NCI-H2227 (cell line): ENCODE data around the gene IL1RAP.
"Not testable (repeated sequence)": the region's sequence is repeated elsewhere in the genome, so short reads cannot be mapped to it uniquely, and the experiment has no call there.

Experiments used
- DNase-seq: peaks from one replicate; lab custom pipeline; 2025; ENCODE audit not compliant: unreplicated experiment; lab: John Stamatoyannopoulos, UW

The IL1RAP gene, protein sequence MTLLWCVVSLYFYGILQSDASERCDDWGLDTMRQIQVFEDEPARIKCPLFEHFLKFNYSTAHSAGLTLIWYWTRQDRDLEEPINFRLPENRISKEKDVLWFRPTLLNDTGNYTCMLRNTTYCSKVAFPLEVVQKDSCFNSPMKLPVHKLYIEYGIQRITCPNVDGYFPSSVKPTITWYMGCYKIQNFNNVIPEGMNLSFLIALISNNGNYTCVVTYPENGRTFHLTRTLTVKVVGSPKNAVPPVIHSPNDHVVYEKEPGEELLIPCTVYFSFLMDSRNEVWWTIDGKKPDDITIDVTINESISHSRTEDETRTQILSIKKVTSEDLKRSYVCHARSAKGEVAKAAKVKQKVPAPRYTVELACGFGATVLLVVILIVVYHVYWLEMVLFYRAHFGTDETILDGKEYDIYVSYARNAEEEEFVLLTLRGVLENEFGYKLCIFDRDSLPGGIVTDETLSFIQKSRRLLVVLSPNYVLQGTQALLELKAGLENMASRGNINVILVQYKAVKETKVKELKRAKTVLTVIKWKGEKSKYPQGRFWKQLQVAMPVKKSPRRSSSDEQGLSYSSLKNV

DNA sequence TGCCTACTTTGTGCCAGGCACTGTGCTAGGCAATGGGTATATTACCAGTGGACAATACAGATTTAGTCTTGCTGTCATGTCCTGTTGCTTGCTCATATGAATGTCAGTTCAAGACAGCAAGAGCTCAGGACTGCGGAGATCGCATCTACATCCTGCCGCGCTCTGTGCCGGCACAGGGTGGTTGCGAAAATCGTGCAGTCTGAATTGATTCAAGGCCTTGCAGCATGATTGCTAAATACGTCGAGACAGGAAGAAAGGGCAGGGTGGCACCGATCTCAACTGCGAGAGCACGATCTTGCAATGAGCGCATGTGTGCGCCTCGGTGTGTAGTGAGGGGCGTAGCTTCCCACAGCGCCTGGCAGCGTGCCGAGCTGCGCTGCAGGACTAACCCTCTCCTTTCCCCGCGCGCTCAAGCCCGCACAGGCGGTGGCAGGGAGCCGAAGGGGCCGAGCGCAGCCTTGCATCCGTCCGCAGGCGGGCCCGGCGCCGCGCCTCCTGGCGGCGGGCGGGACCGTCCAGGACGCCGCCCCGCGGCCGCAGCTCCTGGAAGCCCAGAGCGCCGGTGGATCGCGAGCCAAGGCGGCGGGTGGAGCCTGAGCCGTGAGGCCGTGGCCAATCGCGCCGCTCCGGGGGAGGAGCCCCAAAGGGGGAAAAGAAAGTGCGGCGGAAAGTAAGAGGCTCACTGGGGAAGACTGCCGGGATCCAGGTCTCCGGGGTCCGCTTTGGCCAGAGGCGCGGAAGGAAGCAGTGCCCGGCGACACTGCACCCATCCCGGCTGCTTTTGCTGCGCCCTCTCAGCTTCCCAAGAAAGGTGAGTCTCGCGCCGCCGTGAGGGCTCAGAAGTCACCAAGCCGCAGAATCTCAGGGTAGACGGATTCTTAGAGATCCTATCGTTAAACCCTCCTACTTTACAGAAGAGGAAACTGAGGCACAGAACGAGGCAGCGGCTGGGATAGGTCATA is at the start of gene IL1RAP:
Gene IL1RAP (plus strand): TSS at position 677 of the 962 bp plus-strand sequence. CDS start 50,205 bp downstream, outside the sequence.
- peak; percentile 71 for DNase-seq

DNA sequence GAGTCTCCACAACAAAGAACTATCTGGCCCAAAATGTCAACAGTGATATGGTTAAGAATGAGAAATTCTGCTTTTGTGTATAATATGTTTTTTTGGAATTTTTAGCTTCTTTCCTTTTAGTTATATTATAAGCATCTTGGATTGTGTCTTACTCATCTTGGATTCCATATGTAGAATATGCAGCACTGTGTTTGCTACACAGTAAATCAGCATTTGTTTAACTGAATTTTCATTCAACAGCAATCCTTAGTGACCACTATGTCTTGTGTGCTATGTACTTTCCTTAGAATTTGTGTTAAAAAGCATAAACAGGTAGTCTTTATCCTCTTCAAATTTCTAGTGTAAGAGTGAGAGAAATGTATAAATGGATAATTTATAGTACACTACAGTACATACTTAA is 46.0 kb upstream of the IL1RAP start:
- DNase-seq: no peak

DNA sequence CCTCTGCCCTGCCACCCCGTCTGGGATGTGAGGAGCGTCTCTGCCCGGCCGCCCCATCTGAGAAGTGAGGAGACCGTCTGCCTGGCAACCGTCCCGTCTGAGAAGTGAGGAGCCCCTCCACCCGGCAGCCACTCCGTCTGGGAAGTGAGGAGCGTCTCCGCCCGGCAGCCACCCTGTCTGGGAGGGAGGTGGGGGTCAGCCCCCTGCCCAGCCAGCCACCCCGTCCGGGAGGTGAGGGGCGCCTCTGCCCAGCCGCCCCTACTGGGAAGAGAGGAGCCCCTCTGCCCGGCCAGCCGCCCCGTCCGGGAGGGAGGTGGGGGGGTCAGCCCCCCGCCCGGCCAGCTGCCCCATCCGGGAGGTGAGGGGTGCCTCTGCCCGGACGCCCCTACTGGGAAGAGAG is 40.6 kb upstream of the IL1RAP start:
- not testable (repeated sequence) for DNase-seq

DNA sequence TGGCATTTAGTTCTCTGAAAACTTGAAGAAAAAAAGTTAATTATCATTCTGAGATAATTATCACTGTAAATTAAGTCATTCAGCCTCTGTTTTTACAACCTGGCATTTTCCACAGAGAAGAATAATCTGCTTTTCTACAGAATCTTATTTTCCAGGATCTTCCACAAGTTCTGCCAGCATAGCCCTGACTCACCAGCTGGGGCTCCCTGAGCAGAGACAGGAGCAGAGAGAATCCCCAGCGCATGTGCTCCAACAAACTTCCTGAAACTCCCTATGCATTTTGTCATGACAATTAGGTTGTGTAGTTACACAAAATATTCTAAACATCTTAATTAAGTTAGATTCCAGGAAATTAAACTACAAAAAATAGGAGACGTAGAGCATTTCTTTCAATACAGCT is 32.1 kb upstream of the IL1RAP start:
- no peak for DNase-seq

DNA sequence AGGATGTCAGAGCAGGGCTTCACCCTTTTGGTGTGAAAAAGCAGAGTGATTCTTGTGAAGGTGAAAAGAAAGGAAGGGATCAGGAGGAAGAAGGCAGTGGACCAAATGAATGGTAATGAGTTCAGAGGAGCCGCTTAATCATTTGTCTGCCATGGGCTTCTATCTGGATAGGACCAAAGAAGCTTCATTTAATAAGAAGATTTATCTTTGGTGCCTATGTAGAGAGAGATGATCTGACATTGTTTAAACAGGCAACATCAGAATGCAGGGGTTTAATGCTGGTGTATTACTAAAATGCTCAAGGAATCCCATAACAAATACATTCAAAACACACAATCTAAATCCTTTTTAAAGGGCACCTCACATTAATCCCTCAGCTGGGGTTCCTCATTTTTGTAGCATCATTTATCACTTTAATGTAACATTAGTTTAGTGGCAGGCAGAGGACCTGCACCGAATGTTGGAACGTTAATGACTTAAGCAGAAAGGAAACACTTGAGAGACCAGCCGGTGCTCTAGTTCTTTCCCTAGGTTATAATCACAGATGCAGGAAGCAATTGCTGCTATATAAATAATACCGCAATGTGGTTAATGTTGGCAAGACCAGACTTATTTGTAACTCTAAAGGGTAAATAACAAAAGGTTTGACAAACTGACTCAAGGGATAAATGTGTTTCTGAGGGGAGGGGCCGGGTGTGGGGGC is 27.9 kb upstream of the IL1RAP start:
- DNase-seq: no peak

DNA sequence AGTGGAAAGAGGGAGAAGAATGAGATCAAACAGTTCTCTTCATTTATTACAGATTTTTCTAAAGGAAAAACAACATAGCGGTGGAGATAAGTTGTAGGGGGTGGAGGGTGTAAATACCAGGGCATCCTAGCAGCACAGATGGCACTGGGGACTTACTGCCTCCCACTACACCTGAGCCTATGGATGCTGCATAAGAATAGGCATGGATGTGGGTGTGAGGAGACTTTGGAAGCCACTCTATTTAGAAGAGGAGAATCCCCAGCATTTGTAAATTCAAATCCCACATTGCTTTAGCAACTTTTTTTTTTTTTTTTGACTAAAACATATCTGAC is 27.4 kb upstream of the IL1RAP start:
- no peak for DNase-seq

DNA sequence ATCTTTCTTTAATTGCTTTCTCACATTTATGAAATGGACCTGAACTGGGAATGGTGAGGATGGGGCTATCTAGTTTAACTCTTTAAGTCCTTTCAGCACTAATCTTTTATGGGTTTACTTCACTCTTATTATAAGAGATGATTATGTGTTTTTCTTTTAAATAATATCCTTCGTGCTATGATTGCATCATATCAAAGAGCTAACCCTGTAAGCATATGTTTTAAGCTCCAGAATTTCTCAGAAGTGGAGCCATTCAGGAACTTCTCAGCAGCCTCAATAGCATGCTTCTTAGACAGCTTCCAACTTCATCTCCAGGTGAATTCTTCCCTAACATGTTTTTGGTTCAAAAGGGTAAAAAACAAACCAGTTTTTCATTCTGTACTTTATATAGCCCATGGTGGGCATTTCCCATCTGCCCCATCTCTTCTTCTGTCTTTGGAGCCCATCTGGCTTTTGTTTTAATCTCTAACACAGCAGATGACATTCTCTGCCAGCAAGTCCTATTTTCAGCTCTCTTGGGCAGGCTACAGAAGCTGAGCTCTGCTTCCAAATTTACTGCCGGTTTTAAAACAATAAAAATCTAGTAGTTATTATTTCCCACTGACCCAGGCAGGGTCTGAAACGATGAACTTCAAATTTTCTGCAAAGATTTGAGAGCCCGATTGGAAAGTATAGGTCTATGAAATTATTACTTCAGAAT is 26.8 kb upstream of the IL1RAP start:
- no peak for DNase-seq

DNA sequence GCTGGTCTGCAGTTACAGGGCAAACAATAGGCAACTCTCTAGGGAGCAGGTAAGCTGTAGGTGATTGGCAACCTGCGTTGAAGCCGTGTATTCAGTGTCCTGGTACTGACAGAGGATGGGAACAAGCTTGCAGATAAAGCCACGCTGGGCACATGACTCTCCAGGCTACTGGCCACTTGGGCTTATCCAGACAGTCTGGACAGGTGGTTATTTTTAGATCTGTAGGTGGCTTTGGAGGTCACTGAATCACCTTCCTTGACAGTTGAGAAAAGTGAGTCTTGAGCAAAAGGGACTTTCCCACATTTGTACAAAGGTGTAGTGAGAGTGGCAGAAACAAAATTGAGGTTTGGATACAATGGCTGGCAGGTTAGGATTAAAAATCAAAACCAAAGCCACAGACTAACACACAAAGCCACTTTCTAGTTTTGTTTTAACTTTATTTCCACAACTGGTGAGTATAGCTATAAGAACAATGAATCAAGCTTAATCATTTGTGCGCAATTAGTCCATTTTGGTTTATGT is 22.3 kb upstream of the IL1RAP start:
- DNase-seq: no peak

DNA sequence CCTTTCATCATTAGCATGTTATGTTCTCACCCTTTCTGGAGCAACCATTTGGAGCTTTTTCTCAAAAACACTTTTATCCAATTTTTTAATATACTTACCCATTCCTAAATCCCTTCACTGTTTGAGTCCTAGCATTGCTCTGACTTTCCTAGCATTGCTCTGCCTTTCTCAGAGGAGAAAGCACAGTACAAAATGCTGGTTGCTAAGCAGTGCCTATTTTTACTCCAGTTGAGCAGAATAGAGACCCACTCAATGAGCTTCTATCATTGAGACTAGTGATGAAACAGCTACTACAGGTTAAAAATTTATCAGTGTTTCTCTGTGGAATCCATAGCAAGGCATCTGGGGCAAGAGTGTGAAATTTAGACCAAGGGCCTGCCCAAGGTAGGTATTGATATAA is 21.8 kb upstream of the IL1RAP start:
- DNase-seq: no peak

DNA sequence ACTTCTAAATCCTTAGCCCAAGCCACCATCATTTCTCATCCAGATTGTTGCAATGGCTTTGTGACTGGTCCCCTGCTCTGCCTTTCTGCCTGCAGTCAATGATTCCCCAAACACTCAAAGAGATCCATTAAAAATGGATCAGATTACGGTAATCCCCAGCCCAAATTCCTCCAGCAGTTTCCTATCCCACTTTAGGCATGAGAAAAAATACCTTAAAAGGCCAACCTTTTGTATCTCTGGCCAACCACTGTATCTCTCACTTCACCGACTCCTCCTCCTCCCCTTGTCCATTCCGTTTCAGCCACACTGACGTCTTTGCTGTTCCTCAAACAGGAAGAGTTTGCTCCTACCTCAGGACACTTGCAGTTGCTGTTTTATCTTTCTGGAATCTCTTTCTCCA is 20.9 kb upstream of the IL1RAP start:
- DNase-seq: no peak

DNA sequence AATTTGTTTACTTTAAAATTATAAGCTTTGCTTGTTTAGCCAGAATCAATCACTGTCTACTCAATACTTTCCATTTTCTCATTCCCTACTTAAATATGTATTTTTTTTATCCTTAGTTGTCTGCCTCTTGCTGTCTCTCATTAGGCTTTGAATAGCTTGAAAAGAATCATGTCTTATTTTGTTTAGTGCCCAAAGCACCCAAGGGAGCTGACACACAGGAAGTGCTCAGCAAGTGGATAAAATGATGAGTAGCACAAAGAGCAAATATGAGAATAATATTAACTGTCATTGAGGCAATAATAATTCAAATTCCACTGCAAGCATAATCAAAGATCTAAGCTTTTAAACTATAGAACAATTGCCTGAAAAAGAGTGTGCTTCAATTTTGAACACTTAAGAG is 19.0 kb upstream of the IL1RAP start:
- no peak for DNase-seq

DNA sequence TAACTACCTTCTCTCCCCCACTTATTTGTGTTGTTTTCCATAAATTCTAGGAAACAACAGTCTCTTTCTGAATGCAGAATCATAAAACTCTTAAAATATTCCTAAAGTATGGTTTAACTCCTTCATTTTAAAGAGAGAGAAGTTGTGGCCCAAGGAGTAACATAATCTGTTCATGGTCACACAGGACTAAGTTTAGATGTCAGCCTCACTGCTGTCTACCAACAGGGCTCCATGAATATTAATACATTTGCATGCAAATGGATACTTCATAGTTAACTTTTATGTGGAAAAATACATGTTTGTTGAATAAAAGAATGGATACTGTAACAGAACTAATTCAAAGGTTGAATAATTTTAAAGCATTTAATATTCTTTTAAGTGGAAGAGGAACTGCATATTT is 18.5 kb upstream of the IL1RAP start:
- no peak for DNase-seq

DNA sequence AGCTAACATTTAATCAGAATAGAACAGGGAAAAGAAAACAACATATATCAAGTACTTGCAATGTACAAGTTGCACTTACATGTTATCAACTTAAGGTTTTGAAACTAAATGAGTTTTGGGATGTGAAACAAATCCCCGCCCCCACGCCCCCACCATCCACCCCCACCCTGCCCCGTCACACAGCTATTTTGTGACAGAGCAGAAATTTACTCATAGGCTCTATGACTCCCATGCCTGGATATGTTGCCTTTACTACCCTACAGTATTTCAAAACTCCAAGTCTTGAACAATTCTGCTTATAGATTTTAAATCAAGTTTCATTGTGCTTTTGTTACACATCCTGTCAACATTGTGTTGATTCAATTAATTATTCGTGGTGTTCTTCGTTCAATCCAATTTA is 18.1 kb upstream of the IL1RAP start:
- DNase-seq: no peak

DNA sequence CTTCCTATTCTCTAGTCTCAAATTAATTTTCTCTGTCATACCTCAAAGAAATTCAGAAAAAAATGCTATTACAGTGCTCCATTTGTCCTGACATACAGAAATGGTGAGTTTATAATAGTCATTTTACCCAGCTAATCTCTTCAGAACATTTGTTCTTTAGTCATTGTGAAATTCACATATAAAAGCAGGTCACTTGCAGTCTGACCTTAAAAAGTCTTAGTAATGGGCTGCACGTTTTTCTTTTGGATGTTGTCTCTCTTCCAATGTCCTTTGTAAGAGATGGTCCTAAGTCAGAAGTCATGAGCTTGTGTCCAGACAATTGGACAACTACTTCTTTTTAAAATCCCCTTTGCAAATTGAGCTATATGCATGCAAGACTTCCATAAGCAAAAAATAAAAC is 17.0 kb upstream of the IL1RAP start:
- DNase-seq: no peak

DNA sequence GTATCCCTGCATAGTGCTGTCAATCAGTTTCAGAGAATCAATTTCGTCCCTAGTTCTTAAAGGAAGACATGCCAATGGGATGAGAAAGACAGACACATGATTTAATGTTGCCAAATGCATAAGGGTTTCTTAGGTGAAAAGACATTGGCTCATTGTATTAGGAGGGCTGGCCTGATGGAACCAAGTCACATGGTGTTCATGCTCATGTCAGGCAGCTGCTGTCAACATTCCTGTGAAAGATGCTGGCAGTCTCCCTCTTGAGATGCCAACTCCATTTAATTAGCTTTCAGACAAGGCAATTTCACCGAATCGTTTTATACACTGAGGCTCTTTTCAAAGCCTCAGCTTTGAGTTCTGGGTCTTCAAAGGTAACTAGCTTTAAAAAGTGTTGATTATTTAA is 16.1 kb upstream of the IL1RAP start:
- no peak for DNase-seq

DNA sequence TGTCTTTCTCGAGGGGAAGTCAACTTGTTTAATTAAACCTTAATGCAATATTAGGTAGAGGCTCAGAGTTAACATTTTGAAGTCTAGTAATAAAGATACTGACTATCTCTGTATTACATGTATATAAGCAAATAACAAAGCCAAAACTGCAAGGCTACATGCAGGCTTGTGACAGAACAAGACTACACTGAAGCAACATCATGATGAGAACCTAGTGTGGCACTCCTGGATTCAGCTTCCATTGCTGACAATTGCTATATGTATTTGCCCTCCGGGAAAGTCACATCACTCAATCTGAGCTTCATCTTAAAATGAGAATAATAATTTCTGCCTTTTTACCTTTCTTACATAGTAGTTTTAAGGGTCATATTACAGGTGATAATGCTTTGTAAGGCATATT is 15.6 kb upstream of the IL1RAP start:
- DNase-seq: no peak

DNA sequence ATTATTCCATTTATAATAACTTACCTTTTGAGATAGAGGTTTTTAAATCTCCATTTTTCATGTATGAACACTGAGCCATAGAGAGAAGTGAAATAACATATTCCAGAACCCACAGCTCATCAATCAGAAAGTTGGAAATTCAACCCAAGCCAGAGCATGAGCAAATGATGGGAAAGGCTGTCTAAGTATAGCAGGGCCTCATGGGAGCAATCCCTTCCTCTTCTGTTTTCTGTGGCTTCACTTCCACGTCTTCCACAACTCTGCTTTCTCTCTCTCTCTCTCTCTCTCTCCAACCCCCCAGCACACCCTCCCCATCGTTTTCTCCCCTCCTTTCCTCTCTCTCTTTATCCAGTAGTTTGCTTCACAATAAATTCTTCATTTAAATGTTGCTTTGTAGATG is 14.8 kb upstream of the IL1RAP start:
- no peak for DNase-seq

DNA sequence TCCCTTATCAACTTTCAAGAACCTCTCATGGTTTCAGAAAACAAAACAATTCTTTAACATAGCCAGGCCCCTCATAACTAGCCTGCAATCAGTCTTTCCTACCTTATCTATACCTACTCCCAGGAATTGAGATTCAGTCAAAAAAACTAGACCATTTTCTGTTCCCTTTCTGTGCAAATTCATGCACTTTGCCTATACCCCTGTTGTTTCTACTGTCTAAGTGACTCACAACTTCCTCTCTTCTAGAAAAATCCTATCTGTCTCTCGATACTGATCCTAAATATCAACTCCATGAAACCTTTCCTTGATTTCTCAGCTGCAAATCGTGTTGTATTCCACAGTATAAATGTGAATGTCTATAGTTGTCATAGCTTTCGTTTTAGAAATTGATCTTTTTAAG is 10.9 kb upstream of the IL1RAP start:
- DNase-seq: no peak

DNA sequence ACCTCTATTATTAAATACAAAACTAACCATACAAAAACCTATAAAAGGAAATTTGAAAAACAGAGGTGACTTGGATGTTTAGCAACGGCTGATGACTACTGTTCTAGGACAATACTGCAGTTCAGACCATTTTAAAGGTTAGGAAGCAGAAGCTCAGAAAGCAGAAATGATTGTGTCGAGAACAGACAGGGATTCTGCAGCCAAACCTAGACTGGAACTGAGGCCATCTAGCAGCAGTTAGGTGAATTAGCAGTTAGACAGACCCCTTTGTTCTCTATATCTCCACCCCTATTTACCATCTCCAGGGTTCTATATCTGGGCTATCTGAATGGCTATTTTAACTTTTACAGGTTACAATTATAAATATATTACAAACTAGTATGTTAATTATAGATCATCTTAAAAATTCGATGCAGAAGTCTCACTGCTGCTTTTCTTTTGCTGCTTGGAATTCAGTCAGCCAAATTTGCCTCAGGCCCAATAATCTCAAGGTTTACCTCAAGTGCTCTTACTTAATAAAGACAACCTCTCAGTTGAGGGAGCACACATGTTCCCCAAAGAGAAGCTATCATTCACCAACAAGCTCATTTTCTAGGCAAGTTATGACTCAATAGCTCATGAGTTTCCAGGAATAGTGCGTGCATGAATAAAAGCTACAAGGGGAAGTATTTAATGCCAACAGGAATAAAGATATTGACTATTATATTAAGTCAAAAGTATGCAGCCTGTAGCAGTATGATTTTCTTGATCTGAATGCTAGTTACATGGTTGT is 9.3 kb upstream of the IL1RAP start:
- no peak for DNase-seq
